NB4 (cell line): ENCODE results near the gene VEZF1.

Experiments used
- TF ChIP-seq, protein P1 (sequence below): IDR thresholded peaks from one replicate; pipeline ENCODE4 v1.5.1; 2012; ENCODE audit warnings: low read depth, low read length
- TF ChIP-seq, protein P2 (sequence below): IDR thresholded peaks from 2 replicates; pipeline ENCODE4 v1.6.1; 2011; ENCODE audit warnings: low read depth, low read length

GRCh38 chr17:57966875-57967274 is 21.2 kb downstream of the VEZF1 start:
- TF ChIP-seq, protein P1, sequence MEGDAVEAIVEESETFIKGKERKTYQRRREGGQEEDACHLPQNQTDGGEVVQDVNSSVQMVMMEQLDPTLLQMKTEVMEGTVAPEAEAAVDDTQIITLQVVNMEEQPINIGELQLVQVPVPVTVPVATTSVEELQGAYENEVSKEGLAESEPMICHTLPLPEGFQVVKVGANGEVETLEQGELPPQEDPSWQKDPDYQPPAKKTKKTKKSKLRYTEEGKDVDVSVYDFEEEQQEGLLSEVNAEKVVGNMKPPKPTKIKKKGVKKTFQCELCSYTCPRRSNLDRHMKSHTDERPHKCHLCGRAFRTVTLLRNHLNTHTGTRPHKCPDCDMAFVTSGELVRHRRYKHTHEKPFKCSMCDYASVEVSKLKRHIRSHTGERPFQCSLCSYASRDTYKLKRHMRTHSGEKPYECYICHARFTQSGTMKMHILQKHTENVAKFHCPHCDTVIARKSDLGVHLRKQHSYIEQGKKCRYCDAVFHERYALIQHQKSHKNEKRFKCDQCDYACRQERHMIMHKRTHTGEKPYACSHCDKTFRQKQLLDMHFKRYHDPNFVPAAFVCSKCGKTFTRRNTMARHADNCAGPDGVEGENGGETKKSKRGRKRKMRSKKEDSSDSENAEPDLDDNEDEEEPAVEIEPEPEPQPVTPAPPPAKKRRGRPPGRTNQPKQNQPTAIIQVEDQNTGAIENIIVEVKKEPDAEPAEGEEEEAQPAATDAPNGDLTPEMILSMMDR, result no peak
- TF ChIP-seq, protein P2, sequence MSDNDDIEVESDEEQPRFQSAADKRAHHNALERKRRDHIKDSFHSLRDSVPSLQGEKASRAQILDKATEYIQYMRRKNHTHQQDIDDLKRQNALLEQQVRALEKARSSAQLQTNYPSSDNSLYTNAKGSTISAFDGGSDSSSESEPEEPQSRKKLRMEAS, result no peak
